ENCODE results near the gene APPBP2.
"Not testable (repeated sequence)": the region's sequence is repeated elsewhere in the genome, so short reads cannot be mapped to it uniquely, and the experiment has no call there.

Gene APPBP2

GRCh38 chr17:60524463-60525327 lies 1.3 kb downstream of the APPBP2 start:
- TF ChIP-seq POLR2A (IDR thresholded peaks at IDR 0.05; ENCODE audit: low read depth, low read length) (no peak), POLR2AphosphoS5 (IDR thresholded peaks at IDR 0.05; ENCODE audit: low read depth, low read length) (no peak), POU2F2 (IDR thresholded peaks at IDR 0.05; ENCODE audit: low read depth, low read length) (no peak), SPI1 (IDR thresholded peaks at IDR 0.05; ENCODE audit: low read depth, low read length) (no peak), TAF1 (IDR thresholded peaks at IDR 0.05; ENCODE audit: low read depth, low read length) (no peak), PAX5 (IDR thresholded peaks at IDR 0.05; ENCODE audit: insufficient read depth, low read length, severe bottlenecking) (no peak)
- DNase-seq (ENCODE audit: insufficient read length, low spot score) (no peak), FAIRE-seq (no peak)

- FAIRE-seq (no peak), DNase-seq (ENCODE audit: insufficient read length, low spot score) (no peak)
- TF ChIP-seq POLR2AphosphoS5 (IDR thresholded peaks at IDR 0.05; ENCODE audit: low read depth, low read length), result no peak
- TF ChIP-seq SPI1 (IDR thresholded peaks at IDR 0.05; ENCODE audit: low read depth, low read length), result no peak
- TF ChIP-seq POU2F2 (IDR thresholded peaks at IDR 0.05; ENCODE audit: low read depth, low read length), result no peak
- TF ChIP-seq PAX5 (IDR thresholded peaks at IDR 0.05; ENCODE audit: insufficient read depth, low read length, severe bottlenecking), result no peak
- no peak for TF ChIP-seq POLR2A (IDR thresholded peaks at IDR 0.05; ENCODE audit: low read depth, low read length)
- TF ChIP-seq TAF1 (IDR thresholded peaks at IDR 0.05; ENCODE audit: low read depth, low read length), result no peak
Observed at GRCh38 chr17:60523822-60524221, 2.2 kb downstream of the APPBP2 start.

- TF ChIP-seq POLR2AphosphoS5 (IDR thresholded peaks at IDR 0.05; ENCODE audit: low read depth, low read length), result no peak
- no peak for TF ChIP-seq POU2F2 (IDR thresholded peaks at IDR 0.05; ENCODE audit: low read depth, low read length)
- TF ChIP-seq POLR2A (IDR thresholded peaks at IDR 0.05; ENCODE audit: low read depth, low read length), result no peak
- no peak for TF ChIP-seq PAX5 (IDR thresholded peaks at IDR 0.05; ENCODE audit: insufficient read depth, low read length, severe bottlenecking)
- TF ChIP-seq SPI1 (IDR thresholded peaks at IDR 0.05; ENCODE audit: low read depth, low read length), result no peak
- TF ChIP-seq TAF1 (IDR thresholded peaks at IDR 0.05; ENCODE audit: low read depth, low read length), result no peak
- FAIRE-seq, result no peak
- no peak for DNase-seq (ENCODE audit: insufficient read length, low spot score)
Observed at GRCh38 chr17:60522889-60523626, 3.0 kb downstream of the APPBP2 start.

- TF ChIP-seq TAF1 (IDR thresholded peaks at IDR 0.05; ENCODE audit: low read depth, low read length), result no peak
- no peak for TF ChIP-seq SPI1 (IDR thresholded peaks at IDR 0.05; ENCODE audit: low read depth, low read length)
- TF ChIP-seq POLR2AphosphoS5 (IDR thresholded peaks at IDR 0.05; ENCODE audit: low read depth, low read length), result no peak
- TF ChIP-seq POU2F2 (IDR thresholded peaks at IDR 0.05; ENCODE audit: low read depth, low read length), result no peak
- no peak for TF ChIP-seq POLR2A (IDR thresholded peaks at IDR 0.05; ENCODE audit: low read depth, low read length)
- no peak for TF ChIP-seq PAX5 (IDR thresholded peaks at IDR 0.05; ENCODE audit: insufficient read depth, low read length, severe bottlenecking)
- FAIRE-seq, result no peak
Observed at GRCh38 chr17:60519795-60520194, 6.2 kb downstream of the APPBP2 start.

GRCh38 chr17:60515683-60516082 lies 10.4 kb downstream of the APPBP2 start:
- DNase-seq (ENCODE audit: insufficient read length, low spot score); FAIRE-seq: not testable (repeated sequence)

More at GRCh38 chr17:60519795-60520194, 6.2 kb downstream of the APPBP2 start:
- no peak for DNase-seq (ENCODE audit: insufficient read length, low spot score)

- not testable (repeated sequence) for DNase-seq (ENCODE audit: insufficient read length, low spot score); FAIRE-seq
Observed at GRCh38 chr17:60515199-60515598, 10.8 kb downstream of the APPBP2 start.

- no peak for FAIRE-seq
- TF ChIP-seq POU2F2 (IDR thresholded peaks at IDR 0.05; ENCODE audit: low read depth, low read length) (no peak), TAF1 (IDR thresholded peaks at IDR 0.05; ENCODE audit: low read depth, low read length) (no peak), PAX5 (IDR thresholded peaks at IDR 0.05; ENCODE audit: insufficient read depth, low read length, severe bottlenecking) (no peak), POLR2AphosphoS5 (IDR thresholded peaks at IDR 0.05; ENCODE audit: low read depth, low read length) (no peak), POLR2A (IDR thresholded peaks at IDR 0.05; ENCODE audit: low read depth, low read length) (no peak), SPI1 (IDR thresholded peaks at IDR 0.05; ENCODE audit: low read depth, low read length) (no peak)
- DNase-seq (ENCODE audit: insufficient read length, low spot score), result no peak
Observed at GRCh38 chr17:60514500-60514899, 11.5 kb downstream of the APPBP2 start.

- no peak for TF ChIP-seq POLR2A (IDR thresholded peaks at IDR 0.05; ENCODE audit: low read depth, low read length)
- no peak for TF ChIP-seq TAF1 (IDR thresholded peaks at IDR 0.05; ENCODE audit: low read depth, low read length)
- TF ChIP-seq POLR2AphosphoS5 (IDR thresholded peaks at IDR 0.05; ENCODE audit: low read depth, low read length), result no peak
- no peak for TF ChIP-seq POU2F2 (IDR thresholded peaks at IDR 0.05; ENCODE audit: low read depth, low read length)
- TF ChIP-seq SPI1 (IDR thresholded peaks at IDR 0.05; ENCODE audit: low read depth, low read length), result no peak
- no peak for TF ChIP-seq PAX5 (IDR thresholded peaks at IDR 0.05; ENCODE audit: insufficient read depth, low read length, severe bottlenecking)
- FAIRE-seq, result no peak
- no peak for DNase-seq (ENCODE audit: insufficient read length, low spot score)
Observed at GRCh38 chr17:60514053-60514452, 12.0 kb downstream of the APPBP2 start.

GRCh38 chr17:60513014-60513413 lies 13.0 kb downstream of the APPBP2 start:
- TF ChIP-seq POLR2AphosphoS5 (IDR thresholded peaks at IDR 0.05; ENCODE audit: low read depth, low read length) (no peak), TAF1 (IDR thresholded peaks at IDR 0.05; ENCODE audit: low read depth, low read length) (no peak), SPI1 (IDR thresholded peaks at IDR 0.05; ENCODE audit: low read depth, low read length) (no peak), POU2F2 (IDR thresholded peaks at IDR 0.05; ENCODE audit: low read depth, low read length) (no peak), POLR2A (IDR thresholded peaks at IDR 0.05; ENCODE audit: low read depth, low read length) (no peak), PAX5 (IDR thresholded peaks at IDR 0.05; ENCODE audit: insufficient read depth, low read length, severe bottlenecking) (no peak)
- FAIRE-seq (no peak), DNase-seq (ENCODE audit: insufficient read length, low spot score) (no peak)

Measured in GM12891 (cell line).